ENCODE results near the gene CIAO2B.
"Not testable (repeated sequence)": the region's sequence is repeated elsewhere in the genome, so short reads cannot be mapped to it uniquely, and the experiment has no call there.

The CIAO2B gene

GRCh38 chr16:66948134-66948836 is 14.1 kb upstream of the CIAO2B start:
- FAIRE-seq = no peak
- no peak for DNase-seq (ENCODE audit: insufficient read length, low spot score)
- TF ChIP-seq CTCF (IDR thresholded peaks at IDR 0.05; ENCODE audit: insufficient read depth, missing control alignments) = no peak

GRCh38 chr16:66947302-66948065 is 13.3 kb upstream of the CIAO2B start:
- DNase-seq (ENCODE audit: insufficient read length, low spot score) (peak; percentile 51), FAIRE-seq (no peak)
- TF ChIP-seq CTCF (IDR thresholded peaks at IDR 0.05; ENCODE audit: insufficient read depth, missing control alignments) = peak; percentile 86

GRCh38 chr16:66946974-66947301 is 12.7 kb upstream of the CIAO2B start:
- no peak for DNase-seq (ENCODE audit: insufficient read length, low spot score)
- no peak for FAIRE-seq
- TF ChIP-seq CTCF (IDR thresholded peaks at IDR 0.05; ENCODE audit: insufficient read depth, missing control alignments) = no peak

- FAIRE-seq = no peak
Observed at GRCh38 chr16:66946541-66946940, 12.3 kb upstream of the CIAO2B start.

GRCh38 chr16:66945939-66946338 is 11.7 kb upstream of the CIAO2B start:
- FAIRE-seq = no peak
- TF ChIP-seq CTCF (IDR thresholded peaks at IDR 0.05; ENCODE audit: insufficient read depth, missing control alignments) = no peak
- no peak for DNase-seq (ENCODE audit: insufficient read length, low spot score)

More at GRCh38 chr16:66946541-66946940, 12.3 kb upstream of the CIAO2B start:
- no peak for TF ChIP-seq CTCF (IDR thresholded peaks at IDR 0.05; ENCODE audit: insufficient read depth, missing control alignments)
- DNase-seq (ENCODE audit: insufficient read length, low spot score) = no peak

- not testable (repeated sequence) for DNase-seq (ENCODE audit: insufficient read length, low spot score); FAIRE-seq
Observed at GRCh38 chr16:66944971-66945370, 10.8 kb upstream of the CIAO2B start.

GRCh38 chr16:66944054-66944441 is 9.8 kb upstream of the CIAO2B start:
- no peak for DNase-seq (ENCODE audit: insufficient read length, low spot score)
- TF ChIP-seq CTCF (IDR thresholded peaks at IDR 0.05; ENCODE audit: insufficient read depth, missing control alignments) = no peak
- no peak for FAIRE-seq

All from D721Med (cell line).